H1 (cell line): ENCODE data around the gene EXOSC1. TPM values are rescaled to one million over a fixed set of nuclear protein-coding genes. Genes with fewer than 3 reads are reported as not detected.

Experiments
- CTCF ChIA-PET: fragments of 300-600 bp; sonication (Branson Sonifier 250); formaldehyde crosslinking; loops from one replicate; lab custom pipeline; 2021; ENCODE audit not compliant: partially characterized antibody; lab: Charles Lee
- POLR2A ChIA-PET: fragments of 300-600 bp; sonication (Branson Sonifier 250); formaldehyde crosslinking; loops from one replicate; lab custom pipeline; 2021; ENCODE audit warnings: inconsistent platforms; ENCODE audit not compliant: partially characterized antibody; lab: Charles Lee
- DNase-seq, 2 experiments: peaks; one replicate each; pipeline versions ENCODE4 v3.0.0 to v3.0.0-alpha.2; 2010 to 2022; ENCODE audit warnings: low spot score in 2 of 2, low read depth in 1 of 2, mixed read lengths in 1 of 2
- FAIRE-seq: peaks from 2 replicates; lab custom pipeline; 2011; peaks lifted over from hg19 to GRCh38; lab: Jason Lieb, UNC
- H2AFZ ChIP-seq: 2 replicates; pipeline ENCODE4 v1.8.1; 2012; ENCODE audit warnings: low read length, inconsistent platforms
- H2AK5ac ChIP-seq: 2 replicates; pipeline ENCODE4 v1.6.1; 2013; ENCODE audit warnings: low read depth, low read length
- H2BK120ac ChIP-seq: replicated peaks from 2 replicates; pipeline ENCODE3; 2013; ENCODE audit warnings: low read depth, low read length, inconsistent platforms
- H2BK12ac ChIP-seq: 2 replicates; pipeline ENCODE4 v1.6.1; 2013; ENCODE audit warnings: low read depth, low read length
- H2BK15ac ChIP-seq: 2 replicates; pipeline ENCODE4 v1.6.1; 2013; ENCODE audit warnings: low read length
- H2BK20ac ChIP-seq: 2 replicates; pipeline ENCODE4 v1.6.1; 2013; ENCODE audit warnings: low read length
- H2BK5ac ChIP-seq: 2 replicates; pipeline ENCODE4 v1.6.1; 2013; ENCODE audit warnings: low read depth, low read length
- H3K14ac ChIP-seq: 2 replicates; pipeline ENCODE4 v1.6.1; 2013; ENCODE audit warnings: inconsistent platforms; ENCODE audit not compliant: insufficient read length
- H3K18ac ChIP-seq: 2 replicates; pipeline ENCODE4 v1.6.1; 2013; ENCODE audit warnings: low read length; ENCODE audit errors: extremely low read depth
- H3K23ac ChIP-seq: 2 replicates; pipeline ENCODE4 v1.6.1; 2013; ENCODE audit warnings: inconsistent platforms; ENCODE audit not compliant: insufficient read length
- H3K23me2 ChIP-seq: 2 replicates; pipeline ENCODE4 v1.6.1; 2013; ENCODE audit warnings: low read depth, low read length
- H3K27ac ChIP-seq: 2 replicates; pipeline ENCODE4 v1.6.1; 2011; ENCODE audit warnings: low read depth, low read length, inconsistent platforms
- H3K27me3 ChIP-seq, 4 experiments: replicated peaks in 1 of 4; 1 replicate in 1 of 4; 2 replicates in 3 of 4; pipeline versions ENCODE4 v1.6.1 to v1.8.1; 2011 to 2013; ENCODE audit warnings: low read length in 3 of 4, mild to moderate bottlenecking in 3 of 4, inconsistent platforms in 2 of 4, mixed read lengths in 2 of 4, moderate library complexity in 1 of 4; ENCODE audit not compliant: control insufficient read depth in 3 of 4, insufficient read depth in 3 of 4; ENCODE audit errors: extremely low read depth in 1 of 4
- H3K36me3 ChIP-seq, 4 experiments: 2 replicates each; pipeline versions ENCODE4 v1.6.1 to v1.8.1; 2011 to 2013; ENCODE audit warnings: mild to moderate bottlenecking in 4 of 4, low read length in 3 of 4, moderate library complexity in 2 of 4, control low read depth in 1 of 4, inconsistent platforms in 1 of 4; ENCODE audit not compliant: insufficient read depth in 4 of 4, control insufficient read depth in 2 of 4
- H3K4ac ChIP-seq: replicated peaks from 2 replicates; pipeline ENCODE3; 2013; ENCODE audit warnings: low read length, low read depth, mixed read lengths, inconsistent platforms; ENCODE audit not compliant: insufficient read length
- H3K4me1 ChIP-seq, 4 experiments: replicated peaks in 1 of 4; 1 replicate in 1 of 4; 2 replicates in 3 of 4; pipeline versions ENCODE4 v1.6.1 to v1.8.1; 2011 to 2013; ENCODE audit warnings: low read length in 3 of 4, inconsistent platforms in 2 of 4, mixed read lengths in 1 of 4; ENCODE audit not compliant: insufficient read depth in 4 of 4, control insufficient read depth in 3 of 4
- H3K4me2 ChIP-seq, 2 experiments: 2 replicates each; pipeline versions ENCODE4 v1.6.1 to v1.8.1; 2011 to 2013; ENCODE audit warnings: low read depth in 2 of 2, low read length in 2 of 2, control low read depth in 1 of 2, inconsistent platforms in 1 of 2, mild to moderate bottlenecking in 1 of 2; ENCODE audit not compliant: insufficient read depth in 1 of 2
- H3K4me3 ChIP-seq, 4 experiments: fragments of 200-600, 300-600 bp in 1 of 4; sonication (generic), shearing (Covaris generic), sonication (Bioruptor Twin) in 1 of 4; 2 replicates each; pipeline versions ENCODE4 v1.5.1 to v1.8.1; 2011 to 2016; ENCODE audit warnings: low read length in 4 of 4, low read depth in 3 of 4, control low read depth in 2 of 4, inconsistent platforms in 2 of 4, mild to moderate bottlenecking in 2 of 4, mixed read lengths in 1 of 4, moderate library complexity in 1 of 4; ENCODE audit not compliant: insufficient read depth in 2 of 4; ENCODE audit errors: extremely low read depth in 1 of 4
- H3K56ac ChIP-seq: replicated peaks from 2 replicates; pipeline ENCODE3; 2013; ENCODE audit warnings: low read depth, mild to moderate bottlenecking, mixed read lengths, low read length, inconsistent platforms; ENCODE audit not compliant: insufficient read length
- H3K79me1 ChIP-seq: 2 replicates; pipeline ENCODE4 v1.6.1; 2013; ENCODE audit warnings: low read depth, low read length, control low read depth
- H3K79me2 ChIP-seq, 2 experiments: 2 replicates each; pipeline versions ENCODE4 v1.6.1 to v1.8.1; 2012 to 2013; ENCODE audit warnings: low read length in 2 of 2, mild to moderate bottlenecking in 2 of 2, inconsistent platforms in 1 of 2; ENCODE audit not compliant: insufficient read depth in 2 of 2, control insufficient read depth in 1 of 2
- H3K9ac ChIP-seq, 4 experiments: replicated peaks in 1 of 4; 1 replicate in 1 of 4; 2 replicates in 3 of 4; pipeline versions ENCODE4 v1.6.1 to v1.8.1; 2011 to 2013; ENCODE audit warnings: low read depth in 3 of 4, low read length in 3 of 4, control low read depth in 2 of 4, mild to moderate bottlenecking in 2 of 4, moderate library complexity in 2 of 4, inconsistent platforms in 1 of 4; ENCODE audit errors: extremely low read depth in 1 of 4
- H3K9me3 ChIP-seq, 2 experiments: 2 replicates each; pipeline versions ENCODE4 v1.6.1 to v1.8.1; 2012 to 2013; ENCODE audit warnings: mild to moderate bottlenecking in 2 of 2, moderate library complexity in 2 of 2, control low read depth in 1 of 2, inconsistent platforms in 1 of 2, low read depth in 1 of 2, low read length in 1 of 2, mixed read lengths in 1 of 2; ENCODE audit not compliant: insufficient read depth in 2 of 2
- H4K20me1 ChIP-seq, 2 experiments: replicated peaks in 1 of 2; 2 replicates each; pipeline versions ENCODE3 to v1.8.1; 2011 to 2013; ENCODE audit warnings: inconsistent platforms in 2 of 2, low read length in 2 of 2, mild to moderate bottlenecking in 1 of 2; ENCODE audit not compliant: insufficient read depth in 2 of 2, control insufficient read depth in 1 of 2
- H4K5ac ChIP-seq: 2 replicates; pipeline ENCODE4 v1.6.1; 2013; ENCODE audit warnings: low read length, low read depth, mixed read lengths, inconsistent platforms; ENCODE audit not compliant: insufficient read length
- H4K8ac ChIP-seq: 2 replicates; pipeline ENCODE4 v1.8.0; 2013; ENCODE audit warnings: mild to moderate bottlenecking, moderate library complexity, low read length, inconsistent platforms; ENCODE audit not compliant: insufficient read depth; ENCODE audit errors: extremely low read depth
- H4K91ac ChIP-seq: replicated peaks from 2 replicates; pipeline ENCODE3; 2013; ENCODE audit warnings: low read length, mixed read lengths, inconsistent platforms; ENCODE audit not compliant: insufficient read length
- GTF2F1 ChIP-seq: IDR thresholded peaks from 2 replicates; pipeline ENCODE4 v1.6.1; 2012; ENCODE audit warnings: low read depth, low read length, improper control_type of control experiment, borderline replicate concordance
- TAF1 ChIP-seq: IDR thresholded peaks from 2 replicates; pipeline ENCODE4 v1.6.1; 2011; ENCODE audit warnings: mild to moderate bottlenecking, low read depth, low read length
- WGBS, 2 experiments: shearing (Covaris generic) in 1 of 2; methylation state at CpG; one replicate each; pipeline versions ENCODE4 v1.1.6 to v1.1.7; 2013 to 2015; ENCODE audit warnings: low lambda C conversion rate in 2 of 2, mixed read lengths in 2 of 2, inconsistent platforms in 1 of 2, low coverage in 1 of 2, missing lambda C conversion rate in 1 of 2; ENCODE audit not compliant: insufficient replicate concordance in 2 of 2, insufficient coverage in 1 of 2, insufficient read length in 1 of 2; ENCODE audit errors: extremely low coverage in 1 of 2, missing lambda C conversion rate in 1 of 2; 5-methylcytosine and 5-hydroxymethylcytosine counted together
- polyA plus RNA-seq, 7 experiments: library from polyadenylated mRNA; depleted of rRNA in 3 of 7; stranded (reverse) in 5 of 7; unstranded in 2 of 7; fragments of >200 nt in 5 of 7; fragments of 200-250 nt in 2 of 7; gene quantifications; 1 replicate in 5 of 7; 2 replicates in 1 of 7; 4 replicates in 1 of 7; pipeline versions ENCODE4 v1.2.1 to v1.2.3, GENCODE V29; 2011 to 2013; ENCODE audit warnings: missing spikeins in 2 of 7, mixed read lengths in 2 of 7
- total RNA-seq: library from RNA; stranded (reverse); fragmentation: NEBNext Ultra II Directional; extraction: Animal tissue kit (Norgen Biotek cat#: 25700); gene quantifications from 2 replicates; pipeline ENCODE4 v1.2.1, GENCODE V29; 2021

Gene EXOSC1
- total and polyA plus RNA-seq, 2 of the 8 experiments (the other 6 are each of a cell fraction or from before 2014, with no cell fraction given) = 52.1 to 68.1 TPM

GRCh38 chr10:97428572-97428981 lies 17.2 kb downstream of the EXOSC1 start:
- no peak overlapping the region for H3K14ac ChIP-seq
- TF ChIP-seq GTF2F1 = no peak
- TF ChIP-seq TAF1 = 0 out of 2 replicates have a peak, but pooled peaks have one; percentile 14
- H3K36me3 ChIP-seq = peaks cover 16 to 55% (median 36%) of the 10 kb centered on the region in 4 experiments
- H3K23me2 ChIP-seq = peaks cover 12% of the 10 kb centered on the region
- ChIA-PET CTCF (interaction anchor here (1.0 to 1.5 kb wide), 2 partner anchors 15 to 21 kb away, joined by 3 to 12 read pairs; no protein-coding TSS in a partner anchor), POLR2A (interaction anchor here (1.2 to 10.5 kb wide), 14 partner anchors 8 to 356 kb away, joined by 3 to 185 read pairs (median 4); partner anchors contain the start of genes EXOSC1, RRP12 and ZDHHC16)
- no peak overlapping the region for H4K8ac ChIP-seq
- H3K79me2 ChIP-seq = peaks cover 21 to 39% of the 10 kb centered on the region in 2 experiments
- H2AFZ ChIP-seq = no peak overlapping the region
- H3K4me2 ChIP-seq = peak overlapping the region; percentile 87 to 95
- no peak overlapping the region for H3K4ac ChIP-seq
- peaks cover 11% of the 10 kb centered on the region in 2 experiments for H4K20me1 ChIP-seq
- no peak overlapping the region for H2BK20ac ChIP-seq
- H3K9ac ChIP-seq = peak overlapping the region; percentile 39 to 63 (median 51); a peak in 5 of 7 replicates
- H3K27me3 ChIP-seq = no peaks in the 10 kb centered on the region
- H3K18ac ChIP-seq = no peak overlapping the region
- no peak overlapping the region for H4K5ac ChIP-seq
- H2BK120ac ChIP-seq = no peak overlapping the region
- H3K9me3 ChIP-seq = no peaks in the 10 kb centered on the region
- no peaks in the 10 kb centered on the region for H3K79me1 ChIP-seq
- no peak overlapping the region for H2BK15ac ChIP-seq
- WGBS, 2 experiments = 79% methylated on average over 4 of the region's 4 CpGs; no CpG with 5 or more reads in 1 of the 2 experiments
- H3K4me1 ChIP-seq = peaks cover 3 to 6% (median 4%) of the 10 kb centered on the region in 4 experiments; a peak in 6 of 7 replicates
- no peak overlapping the region for H2AK5ac ChIP-seq
- FAIRE-seq = no peak
- H2BK5ac ChIP-seq = no peak overlapping the region
- no peak overlapping the region for H3K23ac ChIP-seq
- peak overlapping the region; percentile 58; the same call in 1 of the 2 replicates for H3K27ac ChIP-seq
- no peak overlapping the region for H4K91ac ChIP-seq
- H3K56ac ChIP-seq = no peak overlapping the region
- DNase-seq = no peak
- peak overlapping the region; percentile 69 to 100 (median 93); a peak in 7 of 8 replicates for H3K4me3 ChIP-seq
- no peak overlapping the region for H2BK12ac ChIP-seq
